Measurements from ENCODE around the gene USP48.
"Not testable (repeated sequence)": the region's sequence is repeated elsewhere in the genome, so short reads cannot be mapped to it uniquely, and the experiment has no call there.

- TF ChIP-seq CTCF, POLR2A (IDR thresholded peaks at IDR 0.05): not testable (repeated sequence)
Measured at GRCh38 chr1:21826694-21827093, 43.7 kb upstream of the USP48 start.

All from adrenal gland (tissue), 5 donors.